Measurements from ENCODE around the gene ZNF837. TPM values are rescaled to one million over a fixed set of nuclear protein-coding genes. Genes with fewer than 3 reads are reported as not detected.

The ZNF837 gene
- total and polyA plus RNA-seq, 2 of the 13 experiments (the other 11 are each of a cell fraction or from before 2014, with no cell fraction given) = 0.29 to 1.3 TPM

DNA sequence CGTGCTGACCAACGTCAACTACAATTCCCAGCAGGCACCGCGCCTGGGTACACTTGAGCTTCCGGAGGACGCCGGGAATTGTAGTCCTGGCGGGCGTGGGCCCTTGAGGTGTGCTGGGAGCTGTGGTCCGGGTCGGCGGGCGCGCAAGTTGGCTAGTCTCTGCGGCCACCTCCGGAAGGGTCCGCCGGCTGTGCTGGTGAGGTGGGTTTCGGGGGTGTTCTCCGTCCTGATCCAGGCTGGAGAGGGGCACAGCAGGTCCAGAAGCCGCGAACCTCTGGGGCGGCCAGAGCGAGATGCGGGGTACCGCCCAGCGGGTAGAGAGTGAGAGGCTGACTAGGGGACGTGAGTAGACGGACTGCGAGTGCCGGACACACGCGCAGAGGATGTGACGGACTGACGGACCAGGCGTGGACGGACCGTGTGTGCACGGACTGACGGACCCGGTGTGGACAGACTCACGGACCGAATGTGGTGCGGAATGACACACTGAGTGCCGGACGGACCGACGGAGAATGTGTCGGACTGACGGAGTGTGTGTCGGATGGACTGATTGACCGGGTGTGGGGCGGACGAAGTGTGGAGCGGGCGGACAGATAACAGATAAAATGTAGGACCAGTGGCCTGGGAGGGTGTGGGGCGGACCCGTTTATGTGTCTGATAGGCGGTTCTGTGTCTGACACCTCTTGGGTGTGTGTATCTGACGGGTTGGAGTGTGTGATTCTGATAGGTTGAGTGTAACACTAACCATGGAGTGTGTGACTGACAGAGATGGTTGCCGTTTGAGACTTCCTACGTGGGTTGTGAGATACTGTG is 53.7 kb downstream of the ZNF837 start, which contains the start of gene ZSCAN22 (continued):
- TF ChIP-seq, protein P1, sequence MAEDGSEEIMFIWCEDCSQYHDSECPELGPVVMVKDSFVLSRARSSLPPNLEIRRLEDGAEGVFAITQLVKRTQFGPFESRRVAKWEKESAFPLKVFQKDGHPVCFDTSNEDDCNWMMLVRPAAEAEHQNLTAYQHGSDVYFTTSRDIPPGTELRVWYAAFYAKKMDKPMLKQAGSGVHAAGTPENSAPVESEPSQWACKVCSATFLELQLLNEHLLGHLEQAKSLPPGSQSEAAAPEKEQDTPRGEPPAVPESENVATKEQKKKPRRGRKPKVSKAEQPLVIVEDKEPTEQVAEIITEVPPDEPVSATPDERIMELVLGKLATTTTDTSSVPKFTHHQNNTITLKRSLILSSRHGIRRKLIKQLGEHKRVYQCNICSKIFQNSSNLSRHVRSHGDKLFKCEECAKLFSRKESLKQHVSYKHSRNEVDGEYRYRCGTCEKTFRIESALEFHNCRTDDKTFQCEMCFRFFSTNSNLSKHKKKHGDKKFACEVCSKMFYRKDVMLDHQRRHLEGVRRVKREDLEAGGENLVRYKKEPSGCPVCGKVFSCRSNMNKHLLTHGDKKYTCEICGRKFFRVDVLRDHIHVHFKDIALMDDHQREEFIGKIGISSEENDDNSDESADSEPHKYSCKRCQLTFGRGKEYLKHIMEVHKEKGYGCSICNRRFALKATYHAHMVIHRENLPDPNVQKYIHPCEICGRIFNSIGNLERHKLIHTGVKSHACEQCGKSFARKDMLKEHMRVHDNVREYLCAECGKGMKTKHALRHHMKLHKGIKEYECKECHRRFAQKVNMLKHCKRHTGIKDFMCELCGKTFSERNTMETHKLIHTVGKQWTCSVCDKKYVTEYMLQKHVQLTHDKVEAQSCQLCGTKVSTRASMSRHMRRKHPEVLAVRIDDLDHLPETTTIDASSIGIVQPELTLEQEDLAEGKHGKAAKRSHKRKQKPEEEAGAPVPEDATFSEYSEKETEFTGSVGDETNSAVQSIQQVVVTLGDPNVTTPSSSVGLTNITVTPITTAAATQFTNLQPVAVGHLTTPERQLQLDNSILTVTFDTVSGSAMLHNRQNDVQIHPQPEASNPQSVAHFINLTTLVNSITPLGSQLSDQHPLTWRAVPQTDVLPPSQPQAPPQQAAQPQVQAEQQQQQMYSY (CRISPR knock-in tag; IDR thresholded peaks at IDR 0.05) = no peak
- TF ChIP-seq, protein P2, sequence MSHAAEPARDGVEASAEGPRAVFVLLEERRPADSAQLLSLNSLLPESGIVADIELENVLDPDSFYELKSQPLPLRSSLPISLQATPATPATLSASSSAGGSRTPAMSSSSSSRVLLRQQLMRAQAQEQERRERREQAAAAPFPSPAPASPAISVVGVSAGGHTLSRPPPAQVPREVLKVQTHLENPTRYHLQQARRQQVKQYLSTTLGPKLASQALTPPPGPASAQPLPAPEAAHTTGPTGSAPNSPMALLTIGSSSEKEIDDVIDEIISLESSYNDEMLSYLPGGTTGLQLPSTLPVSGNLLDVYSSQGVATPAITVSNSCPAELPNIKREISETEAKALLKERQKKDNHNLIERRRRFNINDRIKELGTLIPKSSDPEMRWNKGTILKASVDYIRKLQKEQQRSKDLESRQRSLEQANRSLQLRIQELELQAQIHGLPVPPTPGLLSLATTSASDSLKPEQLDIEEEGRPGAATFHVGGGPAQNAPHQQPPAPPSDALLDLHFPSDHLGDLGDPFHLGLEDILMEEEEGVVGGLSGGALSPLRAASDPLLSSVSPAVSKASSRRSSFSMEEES (CRISPR knock-in tag; IDR thresholded peaks at IDR 0.05) = peak; percentile 14; the same call in 1 of the 2 replicates
- TF ChIP-seq HDAC2 (CRISPR knock-in tag; IDR thresholded peaks at IDR 0.05) (peak; percentile 80), KDM5B (CRISPR knock-in tag; IDR thresholded peaks at IDR 0.05; ENCODE audit: borderline replicate concordance) (peak; percentile 52; the same call in 1 of the 2 replicates), ZNF850 (CRISPR knock-in tag; conservative IDR thresholded peaks at IDR 0.05) (no peak), NR3C1 (CRISPR knock-in tag; IDR thresholded peaks at IDR 0.05) (no peak), ZNF790 (CRISPR knock-in tag; IDR thresholded peaks at IDR 0.05; ENCODE audit: borderline replicate concordance) (peak; percentile 48; the same call in 1 of the 2 replicates), ZFP36 (IDR thresholded peaks at IDR 0.05; ENCODE audit: borderline replicate concordance, low read depth, low read length, partially characterized antibody) (no peak), ZNF589 (CRISPR knock-in tag; conservative IDR thresholded peaks at IDR 0.05) (peak; percentile 91)
- TF ChIP-seq, protein P3, sequence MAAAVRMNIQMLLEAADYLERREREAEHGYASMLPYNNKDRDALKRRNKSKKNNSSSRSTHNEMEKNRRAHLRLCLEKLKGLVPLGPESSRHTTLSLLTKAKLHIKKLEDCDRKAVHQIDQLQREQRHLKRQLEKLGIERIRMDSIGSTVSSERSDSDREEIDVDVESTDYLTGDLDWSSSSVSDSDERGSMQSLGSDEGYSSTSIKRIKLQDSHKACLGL (CRISPR knock-in tag; IDR thresholded peaks at IDR 0.05) = peak; percentile 81; the same call in 1 of the 2 replicates
- TF ChIP-seq, protein P4, sequence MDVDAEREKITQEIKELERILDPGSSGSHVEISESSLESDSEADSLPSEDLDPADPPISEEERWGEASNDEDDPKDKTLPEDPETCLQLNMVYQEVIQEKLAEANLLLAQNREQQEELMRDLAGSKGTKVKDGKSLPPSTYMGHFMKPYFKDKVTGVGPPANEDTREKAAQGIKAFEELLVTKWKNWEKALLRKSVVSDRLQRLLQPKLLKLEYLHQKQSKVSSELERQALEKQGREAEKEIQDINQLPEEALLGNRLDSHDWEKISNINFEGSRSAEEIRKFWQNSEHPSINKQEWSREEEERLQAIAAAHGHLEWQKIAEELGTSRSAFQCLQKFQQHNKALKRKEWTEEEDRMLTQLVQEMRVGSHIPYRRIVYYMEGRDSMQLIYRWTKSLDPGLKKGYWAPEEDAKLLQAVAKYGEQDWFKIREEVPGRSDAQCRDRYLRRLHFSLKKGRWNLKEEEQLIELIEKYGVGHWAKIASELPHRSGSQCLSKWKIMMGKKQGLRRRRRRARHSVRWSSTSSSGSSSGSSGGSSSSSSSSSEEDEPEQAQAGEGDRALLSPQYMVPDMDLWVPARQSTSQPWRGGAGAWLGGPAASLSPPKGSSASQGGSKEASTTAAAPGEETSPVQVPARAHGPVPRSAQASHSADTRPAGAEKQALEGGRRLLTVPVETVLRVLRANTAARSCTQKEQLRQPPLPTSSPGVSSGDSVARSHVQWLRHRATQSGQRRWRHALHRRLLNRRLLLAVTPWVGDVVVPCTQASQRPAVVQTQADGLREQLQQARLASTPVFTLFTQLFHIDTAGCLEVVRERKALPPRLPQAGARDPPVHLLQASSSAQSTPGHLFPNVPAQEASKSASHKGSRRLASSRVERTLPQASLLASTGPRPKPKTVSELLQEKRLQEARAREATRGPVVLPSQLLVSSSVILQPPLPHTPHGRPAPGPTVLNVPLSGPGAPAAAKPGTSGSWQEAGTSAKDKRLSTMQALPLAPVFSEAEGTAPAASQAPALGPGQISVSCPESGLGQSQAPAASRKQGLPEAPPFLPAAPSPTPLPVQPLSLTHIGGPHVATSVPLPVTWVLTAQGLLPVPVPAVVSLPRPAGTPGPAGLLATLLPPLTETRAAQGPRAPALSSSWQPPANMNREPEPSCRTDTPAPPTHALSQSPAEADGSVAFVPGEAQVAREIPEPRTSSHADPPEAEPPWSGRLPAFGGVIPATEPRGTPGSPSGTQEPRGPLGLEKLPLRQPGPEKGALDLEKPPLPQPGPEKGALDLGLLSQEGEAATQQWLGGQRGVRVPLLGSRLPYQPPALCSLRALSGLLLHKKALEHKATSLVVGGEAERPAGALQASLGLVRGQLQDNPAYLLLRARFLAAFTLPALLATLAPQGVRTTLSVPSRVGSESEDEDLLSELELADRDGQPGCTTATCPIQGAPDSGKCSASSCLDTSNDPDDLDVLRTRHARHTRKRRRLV (CRISPR knock-in tag; IDR thresholded peaks at IDR 0.05) = peak; percentile 94; the same call in 1 of the 2 replicates
- TF ChIP-seq, protein P5, sequence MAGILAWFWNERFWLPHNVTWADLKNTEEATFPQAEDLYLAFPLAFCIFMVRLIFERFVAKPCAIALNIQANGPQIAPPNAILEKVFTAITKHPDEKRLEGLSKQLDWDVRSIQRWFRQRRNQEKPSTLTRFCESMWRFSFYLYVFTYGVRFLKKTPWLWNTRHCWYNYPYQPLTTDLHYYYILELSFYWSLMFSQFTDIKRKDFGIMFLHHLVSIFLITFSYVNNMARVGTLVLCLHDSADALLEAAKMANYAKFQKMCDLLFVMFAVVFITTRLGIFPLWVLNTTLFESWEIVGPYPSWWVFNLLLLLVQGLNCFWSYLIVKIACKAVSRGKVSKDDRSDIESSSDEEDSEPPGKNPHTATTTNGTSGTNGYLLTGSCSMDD (CRISPR knock-in tag; IDR thresholded peaks at IDR 0.05) = no peak
